ENCODE measurements around the gene PNRC1.
"Not testable (repeated sequence)": the region's sequence is repeated elsewhere in the genome, so short reads cannot be mapped to it uniquely, and the experiment has no call there.

PNRC1 gene

GRCh38 chr6:89080281-89081128 is at the start of gene PNRC1:
Gene PNRC1 (plus strand): TSS chr6:89080751. CDS start chr6:89080895, 144 bp downstream.
- peak; percentile 98 for DNase-seq

- DNase-seq = no peak
Observed at GRCh38 chr6:89032599-89032998, 48.0 kb upstream of the PNRC1 start.

GRCh38 chr6:89033461-89033860 is 47.1 kb upstream of the PNRC1 start:
- no peak for DNase-seq

- peak; percentile 5 for DNase-seq
Observed at GRCh38 chr6:89034116-89034515, 46.4 kb upstream of the PNRC1 start.

GRCh38 chr6:89034586-89035251 is 45.8 kb upstream of the PNRC1 start:
- no peak for DNase-seq

GRCh38 chr6:89035252-89036101 is 45.1 kb upstream of the PNRC1 start:
- DNase-seq = no peak

GRCh38 chr6:89037141-89037900 is 43.2 kb upstream of the PNRC1 start:
- no peak for DNase-seq

GRCh38 chr6:89037901-89038293 is 42.7 kb upstream of the PNRC1 start:
- DNase-seq = not testable (repeated sequence)

GRCh38 chr6:89042664-89043063 is 37.9 kb upstream of the PNRC1 start:
- no peak for DNase-seq

- DNase-seq = no peak
Observed at GRCh38 chr6:89044328-89045010, 36.1 kb upstream of the PNRC1 start.

- no peak for DNase-seq
Observed at GRCh38 chr6:89045011-89045387, 35.6 kb upstream of the PNRC1 start.

GRCh38 chr6:89045576-89045975 is 35.0 kb upstream of the PNRC1 start:
- DNase-seq = no peak

GRCh38 chr6:89047473-89047872 is 33.1 kb upstream of the PNRC1 start:
- no peak for DNase-seq

GRCh38 chr6:89048288-89048923 is 32.1 kb upstream of the PNRC1 start:
- DNase-seq = no peak

GRCh38 chr6:89048985-89049384 is 31.6 kb upstream of the PNRC1 start:
- no peak for DNase-seq

- no peak for DNase-seq
Observed at GRCh38 chr6:89050155-89050554, 30.4 kb upstream of the PNRC1 start.

GRCh38 chr6:89050697-89051096 is 29.9 kb upstream of the PNRC1 start:
- no peak for DNase-seq

GRCh38 chr6:89051676-89052075 is 28.9 kb upstream of the PNRC1 start:
- DNase-seq = no peak

GRCh38 chr6:89054208-89054607 is 26.3 kb upstream of the PNRC1 start:
- no peak for DNase-seq

- DNase-seq = no peak
Observed at GRCh38 chr6:89057759-89058158, 22.8 kb upstream of the PNRC1 start.

- no peak for DNase-seq
Observed at GRCh38 chr6:89058627-89059026, 21.9 kb upstream of the PNRC1 start.

- no peak for DNase-seq
Observed at GRCh38 chr6:89059227-89059626, 21.3 kb upstream of the PNRC1 start.
